ENCODE results near the gene D2HGDH.

- TF ChIP-seq, protein P1, sequence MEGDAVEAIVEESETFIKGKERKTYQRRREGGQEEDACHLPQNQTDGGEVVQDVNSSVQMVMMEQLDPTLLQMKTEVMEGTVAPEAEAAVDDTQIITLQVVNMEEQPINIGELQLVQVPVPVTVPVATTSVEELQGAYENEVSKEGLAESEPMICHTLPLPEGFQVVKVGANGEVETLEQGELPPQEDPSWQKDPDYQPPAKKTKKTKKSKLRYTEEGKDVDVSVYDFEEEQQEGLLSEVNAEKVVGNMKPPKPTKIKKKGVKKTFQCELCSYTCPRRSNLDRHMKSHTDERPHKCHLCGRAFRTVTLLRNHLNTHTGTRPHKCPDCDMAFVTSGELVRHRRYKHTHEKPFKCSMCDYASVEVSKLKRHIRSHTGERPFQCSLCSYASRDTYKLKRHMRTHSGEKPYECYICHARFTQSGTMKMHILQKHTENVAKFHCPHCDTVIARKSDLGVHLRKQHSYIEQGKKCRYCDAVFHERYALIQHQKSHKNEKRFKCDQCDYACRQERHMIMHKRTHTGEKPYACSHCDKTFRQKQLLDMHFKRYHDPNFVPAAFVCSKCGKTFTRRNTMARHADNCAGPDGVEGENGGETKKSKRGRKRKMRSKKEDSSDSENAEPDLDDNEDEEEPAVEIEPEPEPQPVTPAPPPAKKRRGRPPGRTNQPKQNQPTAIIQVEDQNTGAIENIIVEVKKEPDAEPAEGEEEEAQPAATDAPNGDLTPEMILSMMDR (IDR thresholded peaks at IDR 0.05; ENCODE audit: borderline replicate concordance, extremely low read depth, low read length, poor library complexity, severe bottlenecking), result no peak
- no peak for TF ChIP-seq EZH2 (IDR thresholded peaks at IDR 0.05; ENCODE audit: borderline replicate concordance, low read depth, low read length, severe bottlenecking)
Observed at GRCh38 chr2:241796610-241797138, 62.2 kb downstream of the D2HGDH start.
